Raji (cell line): ENCODE data around the gene CPTP.
A peak's percentile ranks its signal among the peaks of the same experiment; 100 is the strongest.

ENCODE experiments used
- POLR2A ChIP-seq: IDR thresholded peaks from 2 replicates; pipeline ENCODE4 v1.6.1; 2011; ENCODE audit warnings: low read depth, low read length, control low read depth; ENCODE audit not compliant: insufficient read depth

The CPTP gene

GRCh38 chr1:1353389-1354151 lies 29.0 kb downstream of the CPTP start:
- peak; percentile 44; the same call in 1 of the 2 replicates for TF ChIP-seq POLR2A

GRCh38 chr1:1354271-1355247 lies 30.0 kb downstream of the CPTP start:
- peak; percentile 44; the same call in 1 of the 2 replicates for TF ChIP-seq POLR2A

DNA sequence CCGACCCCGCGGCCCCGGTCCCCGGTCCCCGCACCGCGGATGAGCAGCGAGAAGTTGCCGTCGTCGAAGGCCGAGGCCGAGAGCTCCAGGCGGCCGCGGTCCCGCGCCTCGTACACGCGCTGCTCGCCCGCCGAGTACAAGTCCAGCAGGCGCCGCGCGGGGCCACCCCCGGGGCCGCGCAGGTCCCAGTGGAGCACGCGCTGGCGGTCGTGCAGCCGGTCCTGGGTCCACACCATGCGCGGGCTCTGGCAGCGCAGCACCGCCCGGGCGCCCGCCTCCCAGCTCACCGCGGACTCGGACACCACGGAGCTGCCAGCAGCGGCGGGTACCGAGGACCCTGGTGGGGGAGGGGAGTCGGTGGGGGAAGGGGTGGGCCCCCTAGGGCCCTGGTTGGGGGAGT lies 30.8 kb downstream of the CPTP start:
- TF ChIP-seq POLR2A = no peak

DNA sequence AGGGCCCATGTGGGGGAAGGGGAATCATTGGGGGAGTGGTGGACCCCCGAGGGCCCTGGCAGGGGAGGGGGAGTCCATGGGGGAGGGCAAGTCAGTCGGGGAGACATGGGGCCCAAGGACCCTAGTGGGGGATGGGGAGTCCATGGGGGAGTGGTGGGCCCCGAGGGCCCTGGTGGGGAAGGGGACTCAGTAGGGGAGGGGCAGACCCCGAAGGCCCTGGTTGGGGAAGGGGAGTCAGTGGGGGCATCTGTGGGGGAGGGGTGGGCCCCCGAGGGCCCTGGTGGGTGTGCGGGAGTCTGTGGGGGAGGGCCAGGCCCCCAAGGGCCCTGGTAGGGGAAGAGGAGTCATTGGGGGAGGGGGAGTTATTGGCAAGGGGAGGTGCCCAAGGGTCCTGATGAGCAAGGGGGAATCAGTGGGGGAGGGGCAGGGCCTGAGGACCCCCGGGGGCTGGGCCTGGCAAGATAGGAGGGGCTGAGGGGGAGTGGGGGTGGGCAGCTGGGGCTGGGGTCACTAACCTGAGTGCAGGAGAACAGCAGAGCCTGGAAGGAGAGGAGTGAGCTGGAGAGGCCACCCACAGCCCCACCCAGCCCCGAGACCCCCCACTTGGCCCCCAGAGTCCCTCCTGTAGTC lies 31.7 kb downstream of the CPTP start:
- TF ChIP-seq POLR2A = no peak

DNA sequence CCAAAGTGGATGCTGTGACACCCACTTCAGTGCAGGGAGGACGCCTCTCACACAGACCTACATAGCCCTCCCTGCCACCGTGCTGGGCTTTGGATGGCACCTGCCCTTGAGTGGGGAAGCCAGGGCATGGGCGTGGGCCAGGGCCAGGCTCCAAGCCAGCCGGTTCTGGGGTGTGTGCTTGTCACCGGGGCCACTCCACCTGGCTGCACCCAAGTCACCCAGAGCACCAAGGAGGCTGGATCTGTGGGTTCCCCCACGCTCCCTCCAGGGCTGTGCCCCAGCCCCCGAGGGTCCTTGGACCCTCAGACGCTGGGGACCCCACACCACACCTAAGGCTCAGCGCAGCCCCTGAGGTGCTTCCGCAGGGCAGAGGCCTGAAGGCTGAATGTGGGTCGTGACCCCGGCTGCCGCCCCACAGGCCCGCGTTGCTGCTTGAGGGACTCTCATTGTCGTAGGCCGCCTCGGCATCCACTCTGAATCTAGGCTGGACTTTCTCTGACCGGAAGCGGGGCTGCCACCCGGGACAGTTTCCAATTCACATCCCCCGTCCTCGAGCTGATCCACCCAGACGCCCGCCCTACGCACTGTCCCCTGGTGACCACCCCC lies 32.3 kb downstream of the CPTP start:
- TF ChIP-seq POLR2A = peak; percentile 8; the same call in 1 of the 2 replicates

GRCh38 chr1:1357871-1358432 lies 33.4 kb downstream of the CPTP start:
- TF ChIP-seq POLR2A = 0 out of 2 replicates have a peak, but pooled peaks have one; percentile 22

DNA sequence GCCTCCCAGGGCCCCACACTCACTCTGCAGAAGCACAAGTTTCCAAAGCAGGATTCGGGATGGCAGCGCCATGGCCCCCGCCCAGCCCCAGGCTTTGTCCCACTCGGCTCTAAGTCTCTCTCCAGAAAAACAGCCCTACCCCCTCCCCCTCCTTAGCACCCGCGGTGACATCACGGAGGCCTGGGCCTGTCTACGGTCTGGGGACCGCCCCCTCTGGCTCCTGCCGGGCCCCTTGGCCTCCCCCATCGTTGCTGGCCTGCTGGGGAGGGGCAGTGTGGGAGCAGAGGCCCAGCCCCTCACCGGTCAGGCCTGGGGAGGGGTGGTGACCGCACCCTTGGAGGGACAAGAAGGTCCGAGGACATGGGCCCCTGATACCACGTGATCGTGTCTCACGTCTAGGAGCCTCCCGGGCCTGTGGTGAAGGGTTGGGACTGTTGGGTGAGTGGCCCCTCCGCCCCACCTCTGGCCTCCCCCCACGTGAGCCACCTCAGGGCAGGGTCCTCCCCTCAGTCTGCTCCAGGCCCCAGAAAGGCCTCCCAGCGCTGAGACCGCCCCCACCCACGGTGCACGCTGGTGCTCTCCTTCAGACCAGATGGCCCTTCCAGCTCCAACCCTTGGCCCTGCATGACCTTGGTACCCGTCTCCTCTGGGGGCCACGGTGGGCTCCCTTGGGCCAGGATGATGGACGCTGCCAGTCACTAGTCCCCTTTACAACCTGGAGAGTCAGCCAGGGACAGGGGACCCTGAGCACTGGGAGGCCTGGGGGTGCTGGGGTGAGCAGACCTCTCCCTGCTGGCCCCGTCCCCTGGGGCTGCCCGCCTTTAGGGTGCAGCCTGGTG lies 34.0 kb downstream of the CPTP start, which contains the start of gene MXRA8:
Gene MXRA8, minus strand, starts transcription at position 123 of the 839 bp plus-strand sequence. Its CDS starts 51 bp downstream, at position 72.
- no peak; the same call in 1 of the 2 replicates for TF ChIP-seq POLR2A

- TF ChIP-seq POLR2A = no peak
Observed at GRCh38 chr1:1359308-1359663, 34.7 kb downstream of the CPTP start.

GRCh38 chr1:1359664-1360468 lies 35.3 kb downstream of the CPTP start:
- no peak for TF ChIP-seq POLR2A

- peak; percentile 44; the same call in 1 of the 2 replicates for TF ChIP-seq POLR2A
Observed at GRCh38 chr1:1360506-1361169, 36.0 kb downstream of the CPTP start.

DNA sequence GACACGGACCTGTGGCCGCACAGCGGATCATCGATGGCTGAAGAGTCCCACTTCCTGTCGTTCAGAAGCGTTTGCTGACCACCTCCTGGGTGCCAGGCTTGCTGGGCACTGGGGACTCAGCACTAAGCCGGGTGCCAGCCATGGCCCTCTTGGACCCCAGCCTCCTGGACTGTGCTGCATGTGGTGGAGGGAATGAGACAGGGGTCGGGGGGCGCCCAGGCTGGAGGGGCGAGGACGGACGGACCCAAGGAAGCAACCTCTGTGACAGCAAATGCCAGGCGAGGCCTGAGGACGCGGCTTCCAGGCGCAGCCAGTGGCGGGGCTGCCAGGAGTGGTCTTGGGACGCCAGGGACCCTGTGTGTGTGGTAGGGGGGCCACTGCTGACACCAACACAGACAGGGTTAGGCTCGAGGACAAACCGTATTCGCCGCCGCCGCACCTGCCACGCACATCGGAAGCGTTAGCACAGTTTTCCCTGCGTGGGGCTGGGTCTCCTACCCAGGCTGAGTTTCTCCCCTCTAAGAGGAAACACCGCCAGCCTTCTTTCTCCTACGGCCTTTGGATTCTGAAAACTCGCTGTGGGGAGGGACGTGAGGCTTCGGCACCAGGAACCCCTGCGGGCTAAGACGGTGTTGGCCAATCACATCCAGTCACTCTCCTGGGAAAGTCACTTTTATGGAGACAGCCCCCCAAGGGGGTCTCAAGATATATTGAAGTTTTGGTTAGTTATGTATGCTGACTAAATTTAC lies 36.8 kb downstream of the CPTP start:
- TF ChIP-seq POLR2A = no peak
